Stimulated activated CD4-positive, alpha-beta T cell treated with anti-CD3 and anti-CD28 coated beads, TNF-alpha, amount 100 ng/mL, for 4 hours (primary cell): ENCODE measurements around the gene ZNF385D.

ENCODE experiments used
- DNase-seq, 3 experiments: peaks; one replicate each; pipeline ENCODE4 v3.0.0-alpha.2; 2020; ENCODE audit warnings: low read depth in 3 of 3

ZNF385D gene

GRCh38 chr3:21613372-21614070 is 137.5 kb downstream of the ZNF385D start:
- no peak for DNase-seq

GRCh38 chr3:21601178-21601577 is 149.8 kb downstream of the ZNF385D start:
- DNase-seq, result no peak

DNA sequence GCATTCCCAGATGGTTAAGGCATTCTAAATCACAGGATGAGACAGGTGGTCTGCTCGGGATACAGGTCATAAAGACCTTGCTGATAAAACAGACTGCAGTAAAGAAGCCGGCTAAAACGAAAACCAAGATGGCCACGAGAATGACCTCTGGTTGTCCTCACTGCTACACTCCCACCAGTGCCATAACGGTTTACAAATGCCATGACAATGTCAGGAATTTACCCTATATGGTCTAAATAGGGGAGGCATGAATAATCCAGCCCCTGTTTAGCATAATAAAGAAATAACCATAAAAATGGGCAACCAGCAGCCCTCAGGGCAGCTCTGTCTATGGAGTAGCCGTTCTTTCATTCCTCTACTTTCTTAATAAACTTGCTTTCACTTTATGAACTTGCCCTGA is 151.1 kb downstream of the ZNF385D start:
- DNase-seq, result no peak

- no peak for DNase-seq
Measured at GRCh38 chr3:21592828-21593227, 158.2 kb downstream of the ZNF385D start.

DNA sequence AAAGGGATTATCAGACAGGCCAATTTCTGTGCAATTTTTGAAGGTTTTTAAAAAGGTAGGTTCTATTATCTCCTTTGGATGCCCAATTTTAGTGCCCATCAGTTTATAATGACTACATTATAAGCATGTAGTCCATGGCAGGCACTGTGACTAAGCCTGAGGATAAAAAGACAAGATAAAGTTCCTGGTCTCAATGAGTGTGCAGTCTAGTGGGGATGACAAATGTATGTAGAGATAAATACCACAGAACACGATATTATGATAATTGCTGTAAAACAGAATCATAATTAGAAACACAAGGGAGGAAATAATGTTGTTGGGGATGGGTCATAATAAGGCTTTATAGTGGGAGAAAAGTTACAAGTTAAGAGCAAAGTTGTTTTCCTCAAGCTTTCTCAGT is 163.1 kb downstream of the ZNF385D start:
- DNase-seq, result no peak

GRCh38 chr3:21585216-21585740 is 165.7 kb downstream of the ZNF385D start:
- no peak for DNase-seq

GRCh38 chr3:21573291-21573690 is 177.7 kb downstream of the ZNF385D start:
- DNase-seq, result no peak

DNA sequence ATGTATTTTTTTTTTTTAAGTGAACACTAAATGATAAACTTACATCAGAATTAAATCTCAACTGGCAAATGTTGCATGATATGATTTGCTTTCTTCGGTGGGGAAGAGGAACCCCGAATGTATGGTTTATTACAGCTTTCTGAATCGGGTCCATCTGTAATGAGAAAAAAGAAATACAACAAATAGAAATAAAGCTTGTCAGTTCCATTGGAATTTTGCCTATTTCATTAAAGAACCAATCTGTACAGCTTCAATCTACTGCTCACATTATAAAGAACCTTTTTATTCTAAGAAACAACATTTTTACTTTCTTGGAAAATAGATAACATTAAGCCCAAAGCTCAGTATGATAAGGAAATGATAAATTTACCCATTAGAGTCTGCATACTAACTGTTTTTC is 186.5 kb downstream of the ZNF385D start:
- no peak for DNase-seq

- DNase-seq, result no peak
Measured at GRCh38 chr3:21562243-21562642, 188.8 kb downstream of the ZNF385D start.

DNA sequence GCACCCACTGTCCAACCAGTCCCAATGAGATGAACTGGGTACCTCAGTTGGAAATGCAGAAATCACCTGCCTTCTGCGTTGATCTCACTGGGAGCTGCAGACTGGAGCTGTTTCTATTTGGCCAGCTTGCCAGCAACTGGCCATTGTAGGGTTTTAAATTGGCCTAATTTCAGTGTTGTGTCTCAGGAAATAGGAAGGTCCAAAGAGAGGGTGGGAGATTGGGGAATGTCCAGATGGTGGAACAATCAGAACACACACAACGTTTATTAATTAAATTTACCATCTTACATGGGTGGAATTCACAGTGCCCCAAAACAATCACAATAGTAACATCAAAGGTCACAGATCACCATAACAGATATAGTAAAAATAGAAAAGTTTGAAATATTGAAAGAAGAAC is 189.5 kb downstream of the ZNF385D start:
- DNase-seq, result no peak

GRCh38 chr3:21551019-21551418 is 200.0 kb downstream of the ZNF385D start:
- no peak for DNase-seq

DNA sequence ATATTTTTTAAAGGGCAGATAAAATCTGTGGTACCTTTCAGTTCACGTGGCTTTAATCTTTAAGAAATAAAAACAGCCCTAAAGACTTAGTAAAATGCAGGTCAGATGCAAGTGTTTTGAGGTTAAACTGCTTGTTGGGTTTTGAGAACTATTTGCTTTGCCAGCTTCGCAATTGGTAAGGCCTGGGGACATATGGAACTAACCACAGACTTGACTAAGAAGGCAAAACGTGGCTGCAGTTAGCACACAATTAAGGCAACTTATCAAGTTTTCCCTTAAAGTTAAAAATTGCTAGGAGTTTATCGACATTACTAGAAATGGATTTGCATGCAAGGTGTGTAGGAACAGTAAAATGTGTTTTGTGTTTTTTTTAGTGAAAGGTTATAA is 206.9 kb downstream of the ZNF385D start:
- DNase-seq, result no peak

DNA sequence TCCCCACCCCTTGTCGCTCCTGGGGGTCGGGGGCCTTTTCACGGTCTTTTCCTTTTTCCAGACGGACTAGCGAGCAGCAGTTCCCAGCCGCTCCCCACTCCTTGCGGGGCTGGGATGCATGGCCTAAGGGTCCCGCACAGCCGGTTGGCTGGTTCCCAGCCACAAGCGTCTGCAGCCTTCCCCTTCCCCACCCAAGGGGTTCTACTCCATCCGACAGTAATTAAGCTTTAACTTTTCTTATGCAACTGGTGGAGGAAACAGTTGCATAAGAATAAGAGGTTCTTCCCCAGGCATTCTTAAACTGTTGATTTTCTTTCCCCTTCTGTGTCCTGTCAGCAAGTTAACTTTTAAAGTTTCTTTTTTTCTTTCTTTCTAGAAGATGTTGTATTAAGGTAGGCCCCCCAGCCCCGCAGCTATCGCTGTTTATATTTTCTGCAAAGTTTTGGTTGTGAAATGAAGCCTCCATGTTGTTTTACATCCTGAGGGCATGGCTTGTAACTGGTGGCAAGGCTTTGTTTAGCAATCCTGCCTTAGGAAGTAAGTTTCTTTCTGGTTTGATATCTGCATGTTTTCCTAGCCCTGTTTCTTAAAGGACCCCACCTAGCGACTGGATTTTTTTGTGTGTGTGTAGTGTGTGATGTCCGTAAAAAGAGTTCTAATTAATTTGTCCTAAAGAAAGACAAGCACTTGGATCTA is 207.5 kb downstream of the ZNF385D start:
- no peak for DNase-seq

DNA sequence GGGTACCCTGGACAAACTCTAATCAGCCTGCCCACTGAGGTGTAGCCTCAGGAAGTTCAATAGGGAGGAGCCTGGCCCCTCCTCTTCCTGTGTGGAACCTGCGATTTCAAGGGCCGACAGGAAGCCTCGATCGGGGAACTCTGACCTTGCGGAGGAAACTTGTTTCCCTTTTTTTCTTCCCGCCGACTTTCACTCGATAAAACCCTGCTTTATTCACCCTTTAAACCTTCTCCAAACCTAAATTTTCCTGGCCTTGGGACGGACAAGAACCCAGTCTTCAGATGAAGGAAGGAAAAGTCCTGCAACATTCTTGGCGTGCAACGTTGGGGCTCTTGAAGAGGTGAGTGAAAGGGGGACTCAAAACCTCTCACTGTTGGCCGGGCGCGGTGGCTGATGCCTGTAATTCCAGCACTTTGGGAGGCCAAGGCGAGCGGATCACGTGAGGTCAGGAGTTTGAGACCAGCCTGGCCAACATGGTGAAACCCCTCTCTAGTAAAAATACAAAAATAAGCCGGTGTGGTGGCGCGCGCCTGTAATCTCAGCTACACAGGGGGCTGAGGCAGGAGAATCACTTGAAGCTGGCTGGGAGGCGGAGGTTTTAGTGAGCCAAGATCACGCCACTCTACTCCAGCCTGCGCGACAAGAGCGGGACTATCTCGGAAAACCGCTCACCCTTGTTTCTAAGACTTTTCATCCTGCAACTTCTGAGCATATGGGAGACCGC is 208.2 kb downstream of the ZNF385D start:
- DNase-seq, result no peak

DNA sequence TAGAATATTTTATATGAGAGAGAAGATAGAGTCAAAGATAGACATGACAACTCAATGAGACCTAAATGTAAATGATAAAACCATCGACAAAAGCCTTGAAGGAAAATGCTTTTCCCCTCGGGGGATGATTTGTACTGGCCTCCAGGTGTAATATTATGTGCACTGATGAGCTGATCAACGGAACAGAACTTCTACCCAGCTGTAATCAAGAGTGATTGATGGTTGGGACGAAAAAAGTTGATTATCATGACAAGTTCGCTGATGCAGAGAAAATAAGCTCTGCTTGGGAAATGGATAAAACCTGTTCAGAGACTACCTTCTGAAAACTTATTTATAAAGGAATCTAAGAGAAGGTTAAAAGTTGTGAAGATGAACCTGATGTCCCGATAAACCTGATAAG is 210.7 kb downstream of the ZNF385D start:
- no peak for DNase-seq

- DNase-seq, result no peak
Measured at GRCh38 chr3:21534462-21534861, 216.5 kb downstream of the ZNF385D start.

- DNase-seq, result no peak
Measured at GRCh38 chr3:21533002-21533401, 218.0 kb downstream of the ZNF385D start.

- DNase-seq, result no peak
Measured at GRCh38 chr3:21531909-21532308, 219.1 kb downstream of the ZNF385D start.

GRCh38 chr3:21528291-21528995 is 222.6 kb downstream of the ZNF385D start:
- DNase-seq, result no peak

DNA sequence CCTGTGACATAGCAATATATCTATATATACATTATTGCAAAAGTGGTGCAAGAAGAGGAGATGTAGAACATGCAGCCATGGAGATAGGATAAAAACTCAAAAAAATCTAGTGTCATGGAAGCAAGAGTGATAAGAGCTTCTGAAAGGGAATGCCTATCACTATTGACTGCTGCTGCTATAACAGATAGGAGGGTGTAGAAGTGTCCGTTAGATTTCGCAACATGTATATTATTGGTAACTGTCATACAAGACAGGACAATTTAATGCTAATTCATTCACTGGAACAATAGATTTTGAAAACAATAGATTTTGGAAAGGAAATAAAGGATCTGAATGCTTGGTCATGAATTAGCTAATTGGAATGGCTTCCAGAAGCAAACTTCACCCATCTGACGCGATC is 224.5 kb downstream of the ZNF385D start:
- no peak for DNase-seq

GRCh38 chr3:21524133-21524532 is 226.9 kb downstream of the ZNF385D start:
- DNase-seq, result no peak
